ENCODE measurements around the gene KLK4. TPM values are rescaled to one million over a fixed set of nuclear protein-coding genes. Genes with fewer than 3 reads are reported as not detected.

KLK4 gene
- total RNA-seq, 1 donor from 2014 or later = not detected

- no peak for DNase-seq (ENCODE audit: low spot score, unreplicated experiment)
- Mint-ChIP-seq H3K36me3 (ENCODE audit: insufficient read depth) (no peaks in the 10 kb centered on the region), H3K4me1 (ENCODE audit: low read depth) (peaks cover 3% of the 10 kb centered on the region), H3K9me3 (ENCODE audit: low read depth) (no peaks in the 10 kb centered on the region), H3K4me3 (ENCODE audit: low read depth) (no peak overlapping the region), H3K27ac (no peak overlapping the region), H3K27me3 (peaks cover 46% of the 10 kb centered on the region)
- no peak for TF ChIP-seq CTCF (IDR thresholded peaks at IDR 0.05; ENCODE audit: unreplicated experiment)
These were observed 32.3 kb downstream of the KLK4 start for GRCh38 chr19:50878851-50879250.

GRCh38 chr19:50877338-50877737, 33.9 kb downstream of the KLK4 start:
- no peak overlapping the region for H3K27ac Mint-ChIP-seq
- no peaks in the 10 kb centered on the region for H3K36me3 Mint-ChIP-seq (ENCODE audit: insufficient read depth)
- no peaks in the 10 kb centered on the region for H3K9me3 Mint-ChIP-seq (ENCODE audit: low read depth)
- peaks cover 3% of the 10 kb centered on the region for H3K4me1 Mint-ChIP-seq (ENCODE audit: low read depth)
- no peak for TF ChIP-seq CTCF (IDR thresholded peaks at IDR 0.05; ENCODE audit: unreplicated experiment)
- H3K27me3 Mint-ChIP-seq = peaks cover 40% of the 10 kb centered on the region
- H3K4me3 Mint-ChIP-seq (ENCODE audit: low read depth) = no peak overlapping the region
- no peak for DNase-seq (ENCODE audit: low spot score, unreplicated experiment)

GRCh38 chr19:50876456-50876855, 34.7 kb downstream of the KLK4 start:
- no peak for DNase-seq (ENCODE audit: low spot score, unreplicated experiment)
- Mint-ChIP-seq H3K27me3 (peaks cover 37% of the 10 kb centered on the region), H3K36me3 (ENCODE audit: insufficient read depth) (no peaks in the 10 kb centered on the region), H3K4me3 (ENCODE audit: low read depth) (no peak overlapping the region), H3K9me3 (ENCODE audit: low read depth) (no peaks in the 10 kb centered on the region), H3K4me1 (ENCODE audit: low read depth) (peaks cover 3% of the 10 kb centered on the region), H3K27ac (no peak overlapping the region)
- no peak for TF ChIP-seq CTCF (IDR thresholded peaks at IDR 0.05; ENCODE audit: unreplicated experiment)

GRCh38 chr19:50875795-50876422, 35.3 kb downstream of the KLK4 start:
- Mint-ChIP-seq H3K36me3 (ENCODE audit: insufficient read depth) (no peaks in the 10 kb centered on the region), H3K4me1 (ENCODE audit: low read depth) (peaks cover 3% of the 10 kb centered on the region), H3K4me3 (ENCODE audit: low read depth) (no peak overlapping the region), H3K9me3 (ENCODE audit: low read depth) (no peaks in the 10 kb centered on the region), H3K27ac (no peak overlapping the region), H3K27me3 (peaks cover 39% of the 10 kb centered on the region)
- no peak for DNase-seq (ENCODE audit: low spot score, unreplicated experiment)
- TF ChIP-seq CTCF (IDR thresholded peaks at IDR 0.05; ENCODE audit: unreplicated experiment) = no peak

GRCh38 chr19:50874211-50874610, 37.0 kb downstream of the KLK4 start:
- Mint-ChIP-seq H3K36me3 (ENCODE audit: insufficient read depth) (no peaks in the 10 kb centered on the region), H3K27ac (no peak overlapping the region), H3K27me3 (peaks cover 41% of the 10 kb centered on the region), H3K4me3 (ENCODE audit: low read depth) (no peak overlapping the region), H3K4me1 (ENCODE audit: low read depth) (no peaks in the 10 kb centered on the region), H3K9me3 (ENCODE audit: low read depth) (no peaks in the 10 kb centered on the region)
- DNase-seq (ENCODE audit: low spot score, unreplicated experiment) = no peak
- no peak for TF ChIP-seq CTCF (IDR thresholded peaks at IDR 0.05; ENCODE audit: unreplicated experiment)

All from progenitor cell of endocrine pancreas (in vitro differentiated cells).